Panc1 (cell line): Measurements from ENCODE around the gene MDM1. TPM values are rescaled to one million over a fixed set of nuclear protein-coding genes. Genes with fewer than 3 reads are reported as not detected.
A peak's percentile ranks its signal among the peaks of the same experiment; 100 is the strongest.

Source experiments
- ATAC-seq: fragments of 200-7000 bp; cut with Tn5 transposase; 2 replicates; pipeline ENCODE4 v1.9.1; 2020; ENCODE audit warnings: mild to moderate bottlenecking, moderate library complexity
- BruUV-seq: library from RNA; stranded (reverse); fragments of 400-500 nt; replicated peaks from 2 replicates; lab custom pipeline; 2021; lab: Mats Ljungman, UMichigan
- CTCF ChIA-PET: fragments of 300-600 bp; sonication (Branson Sonifier 250); formaldehyde crosslinking; loops from one replicate; lab custom pipeline; 2022; ENCODE audit warnings: antibody characterized with exemption; lab: Charles Lee
- POLR2A ChIA-PET: fragments of 300-600 bp; sonication (Branson Sonifier 250); formaldehyde crosslinking; loops from one replicate; lab custom pipeline; 2022; ENCODE audit warnings: antibody characterized with exemption; lab: Charles Lee
- DNase-seq: peaks from one replicate; pipeline ENCODE4 v3.0.0-alpha.2; 2010; ENCODE audit warnings: low read depth, low spot score
- H3K27ac ChIP-seq: 2 replicates; pipeline ENCODE4 v1.5.1; 2011; ENCODE audit warnings: mild to moderate bottlenecking, low read length, inconsistent platforms
- H3K27me3 ChIP-seq: fragments of 200-500 bp; sonication (Bioruptor generic); 2 replicates; pipeline ENCODE4 v1.6.0; 2014; ENCODE audit warnings: low read length, inconsistent platforms; ENCODE audit not compliant: control insufficient read depth, insufficient read depth
- H3K36me3 ChIP-seq: fragments of 200-500 bp; sonication (Bioruptor generic); 2 replicates; pipeline ENCODE4 v1.5.1; 2014; ENCODE audit warnings: inconsistent platforms, mild to moderate bottlenecking, low read length, moderate library complexity; ENCODE audit not compliant: control insufficient read depth, insufficient read depth
- H3K4me1 ChIP-seq: 2 replicates; pipeline ENCODE4 v1.5.1; 2011; ENCODE audit warnings: inconsistent platforms, mild to moderate bottlenecking, low read length, moderate library complexity; ENCODE audit not compliant: control insufficient read depth, insufficient read depth
- H3K4me3 ChIP-seq, 2 experiments: 2 replicates each; pipeline ENCODE4 v1.5.1; 2011 to 2012; ENCODE audit warnings: low read depth in 2 of 2, low read length in 2 of 2, mild to moderate bottlenecking in 2 of 2, inconsistent platforms in 1 of 2, moderate library complexity in 1 of 2
- H3K9me3 ChIP-seq: fragments of 200-500 bp; sonication (Bioruptor generic); 2 replicates; pipeline ENCODE4 v1.5.1; 2014; ENCODE audit warnings: low read depth, mild to moderate bottlenecking, inconsistent platforms, low read length, moderate library complexity; ENCODE audit not compliant: control insufficient read depth, insufficient read depth
- POLR2AphosphoS5 ChIP-seq: IDR thresholded peaks from 2 replicates; pipeline ENCODE4 v1.6.1; 2012; ENCODE audit warnings: mild to moderate bottlenecking, low read depth, low read length, moderate library complexity
- SIN3A ChIP-seq: IDR thresholded peaks from 2 replicates; pipeline ENCODE4 v1.6.1; 2012; ENCODE audit warnings: low read depth, mild to moderate bottlenecking, low read length, moderate library complexity, borderline replicate concordance; ENCODE audit not compliant: insufficient read depth
- TCF7L2 ChIP-seq: IDR thresholded peaks from 2 replicates; pipeline ENCODE4 v1.6.1; 2011; ENCODE audit warnings: mild to moderate bottlenecking, low read depth, low read length, inconsistent platforms
- in situ Hi-C: cut with HindIII; loops from 2 replicates; pipeline ENCODE4 v1.10.0; 2016; ENCODE audit warnings: low sequenced_read_pairs, low pct_unique_long_range_greater_than_20kb
- intact Hi-C: fragments of 100-400 bp; cut with micrococcal nuclease; formaldehyde crosslinking; loops from one replicate; pipeline ENCODE4 v1.10.0; 2022; ENCODE audit not compliant: unreplicated experiment
- total RNA-seq: library from RNA; stranded (reverse); gene quantifications from one replicate; pipeline ENCODE4 v1.2.1, GENCODE V29; 2021; ENCODE audit not compliant: unreplicated experiment
- TF ChIP-seq, protein P1 (sequence below), 2 experiments: IDR thresholded peaks; 2 replicates each; pipeline ENCODE4 v1.6.1; 2011 to 2012; ENCODE audit warnings: low read depth in 2 of 2, control low read depth in 1 of 2, low read length in 1 of 2, mild to moderate bottlenecking in 1 of 2, moderate library complexity in 1 of 2; ENCODE audit not compliant: insufficient read depth in 1 of 2
- TF ChIP-seq, protein P2 (sequence below): fragments of 450-650 bp; IDR thresholded peaks from 2 replicates; pipeline ENCODE4 v1.5.1; 2017; ENCODE audit warnings: mild to moderate bottlenecking

The MDM1 gene
- total RNA-seq, 1 experiment from 2014 or later: 17.8 TPM

DNA sequence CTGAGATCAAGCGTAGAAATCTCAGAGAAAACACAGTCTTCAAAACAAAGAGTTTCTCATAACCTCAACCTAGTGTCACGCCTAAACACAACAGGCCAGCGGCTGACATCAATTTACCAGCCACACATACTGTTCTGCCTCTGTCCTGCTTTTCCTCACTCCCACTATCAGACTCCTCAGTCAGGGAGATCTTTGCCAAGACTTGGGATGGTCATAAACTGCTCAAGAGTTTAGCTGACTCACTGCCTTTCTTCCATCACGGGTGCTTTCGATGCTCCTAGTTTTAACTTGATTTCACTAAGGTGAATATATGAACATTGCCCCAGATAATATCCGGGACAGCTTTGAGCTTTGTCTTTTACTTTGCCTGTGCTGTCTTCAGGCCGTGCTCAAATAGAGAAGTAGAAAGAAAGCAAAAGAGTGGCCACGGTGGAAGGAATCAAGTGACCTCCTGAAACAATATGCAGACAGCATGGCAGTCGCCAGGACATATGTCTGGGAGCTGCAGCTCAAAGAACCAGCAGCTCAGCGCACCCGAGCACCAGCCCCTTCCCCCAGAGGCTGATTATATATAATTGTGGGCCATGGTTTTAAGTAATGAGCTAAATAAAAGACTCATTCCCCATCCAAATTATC, 12.1 kb downstream of the MDM1 start:
- ChIA-PET CTCF (no interaction called here), POLR2A (no interaction called here)
- BruUV-seq: no TSS peak
- peaks cover 8% of the 10 kb centered on the region for H3K36me3 ChIP-seq
- DNase-seq: no peak
- TF ChIP-seq SIN3A: no peak
- TF ChIP-seq, protein P1, sequence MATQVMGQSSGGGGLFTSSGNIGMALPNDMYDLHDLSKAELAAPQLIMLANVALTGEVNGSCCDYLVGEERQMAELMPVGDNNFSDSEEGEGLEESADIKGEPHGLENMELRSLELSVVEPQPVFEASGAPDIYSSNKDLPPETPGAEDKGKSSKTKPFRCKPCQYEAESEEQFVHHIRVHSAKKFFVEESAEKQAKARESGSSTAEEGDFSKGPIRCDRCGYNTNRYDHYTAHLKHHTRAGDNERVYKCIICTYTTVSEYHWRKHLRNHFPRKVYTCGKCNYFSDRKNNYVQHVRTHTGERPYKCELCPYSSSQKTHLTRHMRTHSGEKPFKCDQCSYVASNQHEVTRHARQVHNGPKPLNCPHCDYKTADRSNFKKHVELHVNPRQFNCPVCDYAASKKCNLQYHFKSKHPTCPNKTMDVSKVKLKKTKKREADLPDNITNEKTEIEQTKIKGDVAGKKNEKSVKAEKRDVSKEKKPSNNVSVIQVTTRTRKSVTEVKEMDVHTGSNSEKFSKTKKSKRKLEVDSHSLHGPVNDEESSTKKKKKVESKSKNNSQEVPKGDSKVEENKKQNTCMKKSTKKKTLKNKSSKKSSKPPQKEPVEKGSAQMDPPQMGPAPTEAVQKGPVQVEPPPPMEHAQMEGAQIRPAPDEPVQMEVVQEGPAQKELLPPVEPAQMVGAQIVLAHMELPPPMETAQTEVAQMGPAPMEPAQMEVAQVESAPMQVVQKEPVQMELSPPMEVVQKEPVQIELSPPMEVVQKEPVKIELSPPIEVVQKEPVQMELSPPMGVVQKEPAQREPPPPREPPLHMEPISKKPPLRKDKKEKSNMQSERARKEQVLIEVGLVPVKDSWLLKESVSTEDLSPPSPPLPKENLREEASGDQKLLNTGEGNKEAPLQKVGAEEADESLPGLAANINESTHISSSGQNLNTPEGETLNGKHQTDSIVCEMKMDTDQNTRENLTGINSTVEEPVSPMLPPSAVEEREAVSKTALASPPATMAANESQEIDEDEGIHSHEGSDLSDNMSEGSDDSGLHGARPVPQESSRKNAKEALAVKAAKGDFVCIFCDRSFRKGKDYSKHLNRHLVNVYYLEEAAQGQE (IDR thresholded peaks at IDR 0.05; ENCODE audit: insufficient read depth in 1 of 2, low read depth in 2 of 2, low read length in 1 of 2): no peak
- TF ChIP-seq POLR2AphosphoS5: no peak
- TF ChIP-seq TCF7L2: no peak
- TF ChIP-seq, protein P2, sequence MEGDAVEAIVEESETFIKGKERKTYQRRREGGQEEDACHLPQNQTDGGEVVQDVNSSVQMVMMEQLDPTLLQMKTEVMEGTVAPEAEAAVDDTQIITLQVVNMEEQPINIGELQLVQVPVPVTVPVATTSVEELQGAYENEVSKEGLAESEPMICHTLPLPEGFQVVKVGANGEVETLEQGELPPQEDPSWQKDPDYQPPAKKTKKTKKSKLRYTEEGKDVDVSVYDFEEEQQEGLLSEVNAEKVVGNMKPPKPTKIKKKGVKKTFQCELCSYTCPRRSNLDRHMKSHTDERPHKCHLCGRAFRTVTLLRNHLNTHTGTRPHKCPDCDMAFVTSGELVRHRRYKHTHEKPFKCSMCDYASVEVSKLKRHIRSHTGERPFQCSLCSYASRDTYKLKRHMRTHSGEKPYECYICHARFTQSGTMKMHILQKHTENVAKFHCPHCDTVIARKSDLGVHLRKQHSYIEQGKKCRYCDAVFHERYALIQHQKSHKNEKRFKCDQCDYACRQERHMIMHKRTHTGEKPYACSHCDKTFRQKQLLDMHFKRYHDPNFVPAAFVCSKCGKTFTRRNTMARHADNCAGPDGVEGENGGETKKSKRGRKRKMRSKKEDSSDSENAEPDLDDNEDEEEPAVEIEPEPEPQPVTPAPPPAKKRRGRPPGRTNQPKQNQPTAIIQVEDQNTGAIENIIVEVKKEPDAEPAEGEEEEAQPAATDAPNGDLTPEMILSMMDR: no peak
- H3K4me1 ChIP-seq: no peaks in the 10 kb centered on the region; the same call in 1 of the 2 replicates
- ATAC-seq: peak; percentile 62; the same call in 1 of the 2 replicates
- H3K27ac ChIP-seq: peak overlapping the region; percentile 55
- H3K9me3 ChIP-seq: no peaks in the 10 kb centered on the region
- H3K27me3 ChIP-seq: no peaks in the 10 kb centered on the region
- intact Hi-C loops: loop anchor here (5.0 kb wide), 1 partner anchor 278 kb away; no protein-coding TSS in a partner anchor
- no peak overlapping the region for H3K4me3 ChIP-seq
- in situ Hi-C loops: no loop called here

DNA sequence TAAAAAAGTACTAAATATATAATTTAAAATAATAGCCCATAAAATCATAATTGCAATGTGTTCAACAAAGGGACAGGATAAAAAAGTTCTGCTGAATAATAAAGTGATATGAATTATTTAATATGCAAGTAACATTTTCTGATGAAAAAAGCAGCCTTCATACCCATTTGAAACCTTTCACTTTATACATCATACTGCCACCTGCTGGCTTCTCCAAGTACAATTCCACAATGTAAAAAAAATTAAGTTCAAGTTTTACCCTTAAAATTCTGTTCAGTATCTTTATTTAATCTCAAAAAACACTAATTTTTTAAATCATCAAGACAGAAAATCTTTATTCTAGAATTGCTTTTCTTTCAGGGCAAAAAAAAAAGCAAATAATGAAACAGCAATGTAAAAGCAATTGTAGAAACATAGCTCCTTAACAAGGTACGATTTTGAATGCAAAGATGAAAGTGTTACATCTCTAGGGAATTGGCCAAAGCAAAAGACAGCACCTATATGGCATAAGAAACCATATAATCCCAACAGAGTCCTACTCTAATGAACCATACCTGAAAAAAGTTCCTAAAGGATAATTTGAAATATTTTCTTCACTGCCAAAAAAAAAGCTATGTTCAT, 15.0 kb downstream of the MDM1 start:
- TF ChIP-seq, protein P1 (IDR thresholded peaks at IDR 0.05; ENCODE audit: insufficient read depth in 1 of 2, low read depth in 2 of 2, low read length in 1 of 2): no peak
- TF ChIP-seq, protein P2: peak; percentile 60; the same call in 1 of the 2 replicates
- TF ChIP-seq SIN3A (no peak), TCF7L2 (no peak), POLR2AphosphoS5 (no peak)
- DNase-seq (no peak), ATAC-seq (no peak)
- no peak overlapping the region for H3K4me3 ChIP-seq
- in situ Hi-C loops (no loop called here), intact Hi-C loops (loop anchor here (1.0 to 5.0 kb wide), 2 partner anchors 94 to 275 kb away; no protein-coding TSS in a partner anchor)
- H3K27me3 ChIP-seq: no peaks in the 10 kb centered on the region
- no TSS peak for BruUV-seq
- H3K27ac ChIP-seq: no peak overlapping the region; the same call in 1 of the 2 replicates
- no peaks in the 10 kb centered on the region; the same call in 1 of the 2 replicates for H3K4me1 ChIP-seq
- H3K36me3 ChIP-seq: peaks cover 5% of the 10 kb centered on the region; the same call in 1 of the 2 replicates
- POLR2A ChIA-PET: no interaction called here
- H3K9me3 ChIP-seq: no peaks in the 10 kb centered on the region
- CTCF ChIA-PET: interaction anchor here (0.6 to 1.0 kb wide), 6 partner anchors 11 to 961 kb away, joined by 3 to 13 read pairs (median 4); no protein-coding TSS in a partner anchor
